K562 (cell line): Measurements from ENCODE around the gene TMEM151A. TPM values are rescaled to one million over a fixed set of nuclear protein-coding genes. Genes with fewer than 3 reads are reported as not detected.
A peak's percentile ranks its signal among the peaks of the same experiment; 100 is the strongest.

ENCODE experiments used
- ATAC-seq: fragments of 200-7000 bp; cut with Tn5 transposase; 3 replicates; pipeline ENCODE4 v1.9.1; 2020; ENCODE audit warnings: moderate library complexity
- BruUV-seq: library from RNA; stranded (reverse); fragments of 400-500 nt; replicated peaks from 2 replicates; lab custom pipeline; 2021; lab: Mats Ljungman, UMichigan
- CTCF ChIA-PET: fragments of 300-600 bp; formaldehyde crosslinking; extraction: SDS; loops from one replicate; lab custom pipeline; 2021; ENCODE audit warnings: low intra/inter-chr PET ratio; lab: Yijun Ruan, JAX
- POLR2A ChIA-PET: fragments of 300-600, 350-650 bp; sonication (Branson Sonifier 250); formaldehyde crosslinking; extraction: SDS; loops from one replicate; lab custom pipeline; 2021; ENCODE audit warnings: antibody characterized with exemption, inconsistent platforms; lab: Yijun Ruan, JAX
- DNase-seq, 4 experiments: peaks; one replicate each; pipeline versions ENCODE4 v3.0.0 to v3.0.0-alpha.2; 2011 to 2018; ENCODE audit warnings: low spot score in 3 of 4, mixed read lengths in 3 of 4; ENCODE audit errors: extremely low read depth in 1 of 4
- FAIRE-seq: peaks from 2 replicates; lab custom pipeline; 2011; peaks lifted over from hg19 to GRCh38; lab: Jason Lieb, UNC
- H2AFZ ChIP-seq: 2 replicates; pipeline ENCODE4 v1.6.0; 2011; ENCODE audit warnings: low read depth, low read length, control low read depth, inconsistent platforms
- H3K27ac ChIP-seq: fragments of 200-600 bp; 3 replicates; pipeline ENCODE4 v1.8.0; 2011; ENCODE audit warnings: low read depth, mild to moderate bottlenecking, control low read depth, inconsistent platforms, low read length, moderate library complexity, mixed read lengths; ENCODE audit errors: extremely low read depth
- H3K27me3 ChIP-seq, 2 experiments: fragments of 300-600 bp in 1 of 2; 2 replicates in 1 of 2; 3 replicates in 1 of 2; pipeline versions ENCODE4 v1.6.0 to v1.8.0; 2011; ENCODE audit warnings: inconsistent platforms in 2 of 2, low read length in 2 of 2, mild to moderate bottlenecking in 1 of 2, mixed read lengths in 1 of 2, moderate library complexity in 1 of 2; ENCODE audit not compliant: control insufficient read depth in 2 of 2, insufficient read depth in 2 of 2
- H3K36me3 ChIP-seq: fragments of 300-600 bp; 3 replicates; pipeline ENCODE4 v1.8.0; 2011; ENCODE audit warnings: mild to moderate bottlenecking, low read length, inconsistent platforms; ENCODE audit not compliant: control insufficient read depth, insufficient read depth
- H3K4me1 ChIP-seq, 2 experiments: fragments of 200-600 bp in 1 of 2; replicated peaks in 1 of 2; 2 replicates in 1 of 2; 3 replicates in 1 of 2; pipeline versions ENCODE4 v1.5.1 to v1.8.0; 2011; ENCODE audit warnings: inconsistent platforms in 2 of 2, low read length in 2 of 2, mild to moderate bottlenecking in 1 of 2, mixed read lengths in 1 of 2, moderate library complexity in 1 of 2; ENCODE audit not compliant: control insufficient read depth in 2 of 2, insufficient read depth in 2 of 2
- H3K4me2 ChIP-seq: 2 replicates; pipeline ENCODE4 v1.6.1; 2011; ENCODE audit warnings: low read length, control low read depth, inconsistent platforms, mixed read lengths; ENCODE audit not compliant: insufficient read depth
- H3K4me3 ChIP-seq: fragments of 200-600 bp; sonication (generic), shearing (Covaris generic); 2 replicates; pipeline ENCODE4 v1.5.1; 2016; ENCODE audit warnings: control low read depth, inconsistent platforms
- H3K79me2 ChIP-seq: fragments of 200-600 bp; 3 replicates; pipeline ENCODE4 v1.8.0; 2011; ENCODE audit warnings: low read length, inconsistent platforms; ENCODE audit not compliant: control insufficient read depth, insufficient read depth
- H3K9ac ChIP-seq, 2 experiments: 2 replicates each; pipeline versions ENCODE4 v1.6.0 to v1.6.1; 2011; ENCODE audit warnings: low read depth in 2 of 2, low read length in 2 of 2, control low read depth in 1 of 2, inconsistent platforms in 1 of 2, mild to moderate bottlenecking in 1 of 2, mixed read lengths in 1 of 2; ENCODE audit not compliant: insufficient read depth in 1 of 2
- H3K9me1 ChIP-seq: one replicate; pipeline ENCODE4 v1.6.0; 2011; ENCODE audit warnings: inconsistent platforms, mild to moderate bottlenecking, low read length, moderate library complexity; ENCODE audit not compliant: control insufficient read depth, insufficient read depth
- H3K9me3 ChIP-seq: replicated peaks from 2 replicates; pipeline ENCODE4 v1.5.1; 2011; ENCODE audit warnings: low read depth, low read length, inconsistent platforms; ENCODE audit not compliant: control insufficient read depth, insufficient read depth
- H4K20me1 ChIP-seq: replicated peaks from 2 replicates; pipeline ENCODE4 v1.6.1; 2011; ENCODE audit warnings: low read length, inconsistent platforms, mixed read lengths; ENCODE audit not compliant: control insufficient read depth, insufficient read depth
- ATF1 ChIP-seq, 2 experiments: fragments of 450-650 bp in 1 of 2; IDR thresholded peaks; 2 replicates each; pipeline ENCODE4 v1.6.1; 2016; ENCODE audit warnings: missing compliant biosample characterization in 1 of 2, missing genetic modification characterization in 1 of 2
- DPF2 ChIP-seq: fragments of 450-650 bp; IDR thresholded peaks from 2 replicates; pipeline ENCODE4 v1.6.1; 2016
- HOXB6 ChIP-seq: fragments of 250-450 bp; sonication (Bioruptor Pico); IDR thresholded peaks from 2 replicates; pipeline ENCODE4 v1.5.1; 2022; ENCODE audit warnings: mild to moderate bottlenecking, borderline replicate concordance
- JUND ChIP-seq, 2 experiments: IDR thresholded peaks; 2 replicates in 1 of 2; 3 replicates in 1 of 2; pipeline ENCODE4 v1.6.1; 2011; ENCODE audit warnings: borderline replicate concordance in 2 of 2, low read depth in 2 of 2, low read length in 2 of 2, improper control_type of control experiment in 1 of 2, missing biosample characterization in 1 of 2, missing genetic modification characterization in 1 of 2, missing genetic modification reagents in 1 of 2
- NR2C2 ChIP-seq, 2 experiments: fragments of 200-800 bp in 1 of 2; sonication (Bioruptor generic) in 1 of 2; sonication (generic) in 1 of 2; formaldehyde crosslinking in 1 of 2; IDR thresholded peaks; 2 replicates each; pipeline versions ENCODE4 v1.6.1 to v1.8.0; 2016 to 2022; ENCODE audit warnings: mild to moderate bottlenecking in 1 of 2, missing compliant biosample characterization in 1 of 2, missing genetic modification characterization in 1 of 2, missing genetic modification reagents in 1 of 2
- RB1 ChIP-seq: fragments of 450-650 bp; IDR thresholded peaks from 2 replicates; pipeline ENCODE4 v1.6.1; 2017; ENCODE audit warnings: low read depth, mild to moderate bottlenecking
- SNIP1 ChIP-seq: fragments of 450-650 bp; IDR thresholded peaks from 2 replicates; pipeline ENCODE4 v1.7.1; 2017; ENCODE audit warnings: low read depth, mild to moderate bottlenecking
- ZKSCAN8 ChIP-seq: fragments of 200-800 bp; sonication (Bioruptor generic); IDR thresholded peaks from 2 replicates; pipeline ENCODE4 v1.6.1; 2016; ENCODE audit warnings: missing genetic modification characterization, missing compliant biosample characterization
- ZNF324 ChIP-seq: fragments of 250-450 bp; sonication (Bioruptor Pico); IDR thresholded peaks from 2 replicates; pipeline ENCODE4 v1.4.0; 2020; ENCODE audit warnings: mild to moderate bottlenecking
- ZNF77 ChIP-seq: fragments of 250-450 bp; sonication (Bioruptor Pico); IDR thresholded peaks from 2 replicates; pipeline ENCODE4 v1.5.0; 2020
- WGBS: fragments of 100-300 bp; shearing (Covaris generic); methylation state at CpG from one replicate; pipeline ENCODE4 v1.1.6; 2016; ENCODE audit warnings: low coverage, mixed read lengths; ENCODE audit not compliant: insufficient coverage; ENCODE audit errors: missing lambda C conversion rate; 5-methylcytosine and 5-hydroxymethylcytosine counted together
- in situ Hi-C: fragments of 300-500 bp; cut with MboI; formaldehyde crosslinking; loops from 4 replicates; pipeline ENCODE4 v1.15.0; 2018; ENCODE audit warnings: inconsistent platforms, mixed read lengths
- intact Hi-C: fragments of 100-400 bp; cut with micrococcal nuclease; formaldehyde crosslinking; loops from 2 replicates; pipeline ENCODE4 v1.14.2; 2022
- polyA plus RNA-seq, 8 experiments: library from polyadenylated mRNA; depleted of rRNA in 4 of 8; stranded (reverse) in 5 of 8; unstranded in 3 of 8; fragments of >200 nt; fragmentation: Nextera tagmentation in 2 of 8; fragmentation: Illumina TruSeq in 1 of 8; extraction: Ambion mirVana in 2 of 8; extraction: Trizol in 1 of 8; gene quantifications; 2 replicates each; pipeline versions ENCODE4 v1.2.1 to v1.2.3, GENCODE V29; 2011 to 2014; ENCODE audit warnings: inconsistent platforms in 1 of 8, missing spikeins in 1 of 8
- total RNA-seq, 7 experiments: library from RNA; depleted of rRNA in 6 of 7; stranded (reverse); fragments of >200 nt in 6 of 7; fragmentation: Illumina TruSeq in 2 of 7; extraction: Trizol in 2 of 7; gene quantifications; 2 replicates each; pipeline versions ENCODE4 v1.2.1 to v1.2.3, GENCODE V29; 2011 to 2021; ENCODE audit warnings: low replicate concordance in 1 of 7
- TF ChIP-seq, protein P1 (sequence below): fragments of 250-450 bp; sonication (Bioruptor Pico); IDR thresholded peaks from 2 replicates; pipeline ENCODE4 v1.8.0; 2021; ENCODE audit warnings: moderate library complexity, mild to moderate bottlenecking, inconsistent platforms
- TF ChIP-seq, protein P2 (sequence below): fragments of 250-450 bp; sonication (Bioruptor Pico); IDR thresholded peaks from 2 replicates; pipeline ENCODE4 v1.8.0; 2021; ENCODE audit warnings: borderline replicate concordance, mild to moderate bottlenecking, moderate library complexity; ENCODE audit not compliant: poor library complexity, severe bottlenecking
- TF ChIP-seq, protein P3 (sequence below): fragments of 250-450 bp; sonication (Bioruptor Pico); IDR thresholded peaks from 2 replicates; pipeline ENCODE4 v1.9.0; 2021; ENCODE audit warnings: mild to moderate bottlenecking, inconsistent platforms

TMEM151A gene
- total and polyA plus RNA-seq, 9 of the 15 experiments (the other 6 are each of a cell fraction or from before 2014, with no cell fraction given): not detected

DNA sequence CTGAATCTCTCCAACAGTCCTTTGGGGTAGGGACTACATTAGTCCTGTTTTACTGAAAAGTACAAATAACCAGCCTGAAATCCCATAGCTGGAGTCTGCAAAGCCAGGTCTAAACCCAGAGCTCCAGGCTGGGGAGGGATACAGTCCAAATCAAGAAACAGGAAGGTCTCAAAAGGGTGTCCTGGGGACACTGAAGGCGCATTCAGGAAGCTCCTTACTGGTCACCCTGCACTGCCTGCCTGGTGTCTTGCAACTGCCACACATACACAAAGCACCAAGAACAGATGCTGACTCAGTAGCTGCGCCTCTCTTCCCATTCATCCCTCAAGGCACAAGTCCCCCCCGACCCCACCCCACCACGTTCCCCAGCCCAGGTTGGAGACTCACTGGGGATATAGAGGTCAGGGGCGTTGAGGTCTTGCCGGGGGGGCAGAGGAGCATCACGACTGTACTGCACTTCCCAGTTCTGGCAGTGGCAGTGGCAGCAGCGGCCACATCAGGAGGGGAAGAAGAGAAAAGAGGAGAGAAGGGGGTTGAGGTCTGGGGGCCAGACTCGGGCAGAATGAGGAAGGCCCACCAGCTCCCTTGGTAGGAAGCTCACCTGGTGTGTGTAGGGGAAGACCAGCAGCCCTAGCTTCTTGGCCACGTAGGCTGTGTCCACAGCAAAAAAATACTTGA, 4.3 kb upstream of the TMEM151A start:
- DNase-seq (no peak), FAIRE-seq (no peak), ATAC-seq (no peak)
- Histone ChIP-seq H3K27ac (no peak overlapping the region), H4K20me1 (peaks cover 13% of the 10 kb centered on the region), H3K4me1 (peaks cover 21 to 66% of the 10 kb centered on the region in 2 experiments), H3K36me3 (peaks cover 37% of the 10 kb centered on the region; the same call in 2 of the 3 replicates), H3K4me2 (peak overlapping the region; percentile 100), H2AFZ (no peak overlapping the region), H3K79me2 (peaks cover 24% of the 10 kb centered on the region), H3K9ac (peak overlapping the region; percentile 93 to 100; a peak in 3 of 4 replicates), H3K9me1 (peaks cover 4% of the 10 kb centered on the region), H3K27me3 (no peaks in the 10 kb centered on the region), H3K9me3 (no peaks in the 10 kb centered on the region), H3K4me3 (no peak overlapping the region)
- ChIA-PET POLR2A (interaction anchor here (0.6 to 2.6 kb wide), 6 partner anchors 10 to 74 kb away, joined by 3 to 18 read pairs (median 3); no protein-coding TSS in a partner anchor), CTCF (interaction anchor here (1.2 kb wide), 1 partner anchor 64 kb away, joined by 3 read pairs; no protein-coding TSS in a partner anchor)
- in situ Hi-C loops (no loop called here), intact Hi-C loops (no loop called here)
- WGBS: 84% methylated on average over 10 of the region's 10 CpGs
- no peak for TF ChIP-seq ZKSCAN8 (CRISPR knock-in tag)
- TF ChIP-seq ZNF324 (CRISPR knock-in tag): no peak
- TF ChIP-seq NR2C2 (CRISPR knock-in tag; IDR thresholded peaks at IDR 0.05): no peak
- no peak for TF ChIP-seq NR2C2 (tag; IDR thresholded peaks at IDR 0.05)
- no peak for TF ChIP-seq RB1
- TF ChIP-seq, protein P1, sequence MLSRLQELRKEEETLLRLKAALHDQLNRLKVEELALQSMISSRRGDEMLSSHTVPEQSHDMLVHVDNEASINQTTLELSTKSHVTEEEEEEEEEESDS: no peak
- TF ChIP-seq DPF2: no peak
- TF ChIP-seq HOXB6 (CRISPR knock-in tag): no peak
- no peak for TF ChIP-seq SNIP1
- TF ChIP-seq, protein P2, sequence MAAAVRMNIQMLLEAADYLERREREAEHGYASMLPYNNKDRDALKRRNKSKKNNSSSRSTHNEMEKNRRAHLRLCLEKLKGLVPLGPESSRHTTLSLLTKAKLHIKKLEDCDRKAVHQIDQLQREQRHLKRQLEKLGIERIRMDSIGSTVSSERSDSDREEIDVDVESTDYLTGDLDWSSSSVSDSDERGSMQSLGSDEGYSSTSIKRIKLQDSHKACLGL (CRISPR knock-in tag): no peak
- no peak for TF ChIP-seq JUND (IDR thresholded peaks at IDR 0.05; ENCODE audit: borderline replicate concordance, low read depth, low read length)
- TF ChIP-seq JUND (tag; IDR thresholded peaks at IDR 0.05; ENCODE audit: borderline replicate concordance, low read depth, low read length): no peak
- TF ChIP-seq ATF1 (CRISPR knock-in tag; IDR thresholded peaks at IDR 0.05): no peak
- TF ChIP-seq ATF1 (tag; IDR thresholded peaks at IDR 0.05): no peak
- TF ChIP-seq ZNF77 (CRISPR knock-in tag): no peak
- TF ChIP-seq, protein P3, sequence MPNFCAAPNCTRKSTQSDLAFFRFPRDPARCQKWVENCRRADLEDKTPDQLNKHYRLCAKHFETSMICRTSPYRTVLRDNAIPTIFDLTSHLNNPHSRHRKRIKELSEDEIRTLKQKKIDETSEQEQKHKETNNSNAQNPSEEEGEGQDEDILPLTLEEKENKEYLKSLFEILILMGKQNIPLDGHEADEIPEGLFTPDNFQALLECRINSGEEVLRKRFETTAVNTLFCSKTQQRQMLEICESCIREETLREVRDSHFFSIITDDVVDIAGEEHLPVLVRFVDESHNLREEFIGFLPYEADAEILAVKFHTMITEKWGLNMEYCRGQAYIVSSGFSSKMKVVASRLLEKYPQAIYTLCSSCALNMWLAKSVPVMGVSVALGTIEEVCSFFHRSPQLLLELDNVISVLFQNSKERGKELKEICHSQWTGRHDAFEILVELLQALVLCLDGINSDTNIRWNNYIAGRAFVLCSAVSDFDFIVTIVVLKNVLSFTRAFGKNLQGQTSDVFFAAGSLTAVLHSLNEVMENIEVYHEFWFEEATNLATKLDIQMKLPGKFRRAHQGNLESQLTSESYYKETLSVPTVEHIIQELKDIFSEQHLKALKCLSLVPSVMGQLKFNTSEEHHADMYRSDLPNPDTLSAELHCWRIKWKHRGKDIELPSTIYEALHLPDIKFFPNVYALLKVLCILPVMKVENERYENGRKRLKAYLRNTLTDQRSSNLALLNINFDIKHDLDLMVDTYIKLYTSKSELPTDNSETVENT (CRISPR knock-in tag): no peak
- no TSS peak for BruUV-seq
